ENCODE measurements around the gene MAPK14.

GRCh38 chr6:36053878-36054277 lies 26.3 kb downstream of the MAPK14 start:
- TF ChIP-seq CBX1 (IDR thresholded peaks at IDR 0.05; ENCODE audit: low read depth) (no peak), ESRRA (IDR thresholded peaks at IDR 0.05; ENCODE audit: borderline replicate concordance, low read depth) (no peak), CTCF (IDR thresholded peaks at IDR 0.05 in 2 of 3, conservative IDR thresholded peaks at IDR 0.05 in 1 of 3; ENCODE audit: insufficient read depth in 2 of 3, low read depth in 1 of 3, low read length in 3 of 3) (no peak), ZNF24 (IDR thresholded peaks at IDR 0.05) (no peak), ZNF175 (CRISPR knock-in tag; IDR thresholded peaks at IDR 0.05; ENCODE audit: low read depth) (no peak), GABPA (tag; conservative IDR thresholded peaks at IDR 0.05; ENCODE audit: low read depth) (no peak), POLR2A (conservative IDR thresholded peaks at IDR 0.05) (no peak), ATF7 (IDR thresholded peaks at IDR 0.05) (no peak), POLR2AphosphoS5 (IDR thresholded peaks at IDR 0.05; ENCODE audit: control insufficient read depth, insufficient read depth, low read depth, low read length) (no peak), HDAC2 (IDR thresholded peaks at IDR 0.05) (no peak), ZNF408 (CRISPR knock-in tag; IDR thresholded peaks at IDR 0.05; ENCODE audit: low read depth) (no peak)
